Retinal pigment epithelial cell (primary cell): ENCODE data around the gene SYNE2.

Experiments used
- DNase-seq: peaks from one replicate; pipeline ENCODE4 v3.0.0-alpha.2; 2010; ENCODE audit warnings: low read depth
- H3K4me3 ChIP-seq: 2 replicates; pipeline ENCODE4 v1.5.1; 2011; ENCODE audit warnings: mild to moderate bottlenecking, low read length, control low read depth, moderate library complexity
- CTCF ChIP-seq: conservative IDR thresholded peaks from 2 replicates; pipeline ENCODE4 v1.5.1; 2011; ENCODE audit warnings: low read depth, low read length, control low read depth, inconsistent platforms

SYNE2 gene

GRCh38 chr14:63892265-63892664 lies 39.5 kb downstream of the SYNE2 start:
- TF ChIP-seq CTCF: no peak
- DNase-seq: no peak
- H3K4me3 ChIP-seq: no peak overlapping the region

GRCh38 chr14:63893701-63894458 lies 41.1 kb downstream of the SYNE2 start:
- peak; percentile 96 for DNase-seq
- H3K4me3 ChIP-seq: no peak overlapping the region
- TF ChIP-seq CTCF: no peak

- no peak for DNase-seq
- no peak overlapping the region for H3K4me3 ChIP-seq
- no peak for TF ChIP-seq CTCF
Observed at GRCh38 chr14:63895510-63895909, 42.7 kb downstream of the SYNE2 start.

GRCh38 chr14:63896278-63896720 lies 43.5 kb downstream of the SYNE2 start:
- no peak for TF ChIP-seq CTCF
- no peak overlapping the region for H3K4me3 ChIP-seq
- DNase-seq: peak; percentile 95

GRCh38 chr14:63897721-63898163 lies 44.9 kb downstream of the SYNE2 start:
- DNase-seq: peak; percentile 76
- no peak for TF ChIP-seq CTCF
- H3K4me3 ChIP-seq: no peak overlapping the region

- no peak for DNase-seq
- no peak overlapping the region for H3K4me3 ChIP-seq
- TF ChIP-seq CTCF: no peak
Observed at GRCh38 chr14:63899953-63900352, 47.1 kb downstream of the SYNE2 start.

- TF ChIP-seq CTCF: no peak
- no peak for DNase-seq
- H3K4me3 ChIP-seq: no peak overlapping the region
Observed at GRCh38 chr14:63901434-63902085, 48.8 kb downstream of the SYNE2 start.
